ENCODE results near the gene RPL4.
A peak's percentile ranks its signal among the peaks of the same experiment; 100 is the strongest.
"Not testable (repeated sequence)": the region's sequence is repeated elsewhere in the genome, so short reads cannot be mapped to it uniquely, and the experiment has no call there.

Gene RPL4

GRCh38 chr15:66504563-66505429 is at the start of gene RPL4, which contains the start of gene ZWILCH:
Gene RPL4 (minus strand): TSS chr15:66504855. CDS start chr15:66504790, 65 bp downstream.
Gene ZWILCH (plus strand): TSS chr15:66505326. CDS start chr15:66505339, 13 bp downstream.
- peak; percentile 56 to 67 (median 67) for DNase-seq (ENCODE audit: low read depth in 3 of 3)

GRCh38 chr15:66545255-66545654 is 40.6 kb upstream of the RPL4 start:
- DNase-seq (ENCODE audit: low read depth in 3 of 3) = no peak

- no peak for DNase-seq (ENCODE audit: low read depth in 3 of 3)
Measured at GRCh38 chr15:66542896-66543295, 38.2 kb upstream of the RPL4 start.

GRCh38 chr15:66535056-66535455 is 30.4 kb upstream of the RPL4 start:
- DNase-seq (ENCODE audit: low read depth in 3 of 3) = no peak

- no peak for DNase-seq (ENCODE audit: low read depth in 3 of 3)
Measured at GRCh38 chr15:66524838-66525237, 20.2 kb upstream of the RPL4 start.

- DNase-seq (ENCODE audit: low read depth in 3 of 3) = no peak
Measured at GRCh38 chr15:66523926-66524325, 19.3 kb upstream of the RPL4 start.

GRCh38 chr15:66515901-66516322 is 11.3 kb upstream of the RPL4 start:
- no peak for DNase-seq (ENCODE audit: low read depth in 3 of 3)

GRCh38 chr15:66514586-66514985 is 9.9 kb upstream of the RPL4 start:
- no peak for DNase-seq (ENCODE audit: low read depth in 3 of 3)

- DNase-seq (ENCODE audit: low read depth in 3 of 3) = no peak
Measured at GRCh38 chr15:66508293-66508883, 3.7 kb upstream of the RPL4 start.

- DNase-seq (ENCODE audit: low read depth in 3 of 3) = no peak
Measured at GRCh38 chr15:66505818-66506217, 1.2 kb upstream of the RPL4 start.

- DNase-seq (ENCODE audit: low read depth in 3 of 3) = no peak
Measured at GRCh38 chr15:66505430-66505811, 766 bp upstream of the RPL4 start.

- DNase-seq (ENCODE audit: low read depth in 3 of 3) = no peak
Measured at GRCh38 chr15:66503780-66504562, 684 bp downstream of the RPL4 start.

GRCh38 chr15:66503041-66503648 is 1.5 kb downstream of the RPL4 start:
- DNase-seq (ENCODE audit: low read depth in 3 of 3) = not testable (repeated sequence)

- DNase-seq (ENCODE audit: low read depth in 3 of 3) = no peak
Measured at GRCh38 chr15:66502491-66502890, 2.2 kb downstream of the RPL4 start.

- DNase-seq (ENCODE audit: low read depth in 3 of 3) = not testable (repeated sequence)
Measured at GRCh38 chr15:66500346-66500745, 4.3 kb downstream of the RPL4 start.

GRCh38 chr15:66498501-66499386 is 5.9 kb downstream of the RPL4 start:
- DNase-seq (ENCODE audit: low read depth in 3 of 3) = no peak

GRCh38 chr15:66497502-66498455 is 6.9 kb downstream of the RPL4 start, which contains the start of gene SNAPC5:
Gene SNAPC5 (minus strand): TSS chr15:66497762. CDS start chr15:66497731, 31 bp downstream.
- peak; percentile 96 to 98 (median 97) for DNase-seq (ENCODE audit: low read depth in 3 of 3)

- DNase-seq (ENCODE audit: low read depth in 3 of 3) = no peak
Measured at GRCh38 chr15:66496951-66497501, 7.6 kb downstream of the RPL4 start.

- DNase-seq (ENCODE audit: low read depth in 3 of 3) = no peak
Measured at GRCh38 chr15:66494262-66494661, 10.4 kb downstream of the RPL4 start.

Data from stimulated activated CD4-positive, alpha-beta T cell treated with anti-CD3 and anti-CD28 coated beads, TNF-alpha, amount 100 ng/mL, for 48 hours (primary cell).